AG09319 (cell line): ENCODE measurements around the gene CHST11.

Source experiments
- DNase-seq: peaks from one replicate; pipeline ENCODE4 v3.0.0-alpha.2; 2010; ENCODE audit warnings: low read depth; ENCODE audit errors: extremely low read depth
- TF ChIP-seq, protein P1 (sequence below): IDR thresholded peaks from 2 replicates; pipeline ENCODE4 v1.5.1; 2011; ENCODE audit warnings: low read depth, mild to moderate bottlenecking, inconsistent platforms, low read length, moderate library complexity

The CHST11 gene

DNA sequence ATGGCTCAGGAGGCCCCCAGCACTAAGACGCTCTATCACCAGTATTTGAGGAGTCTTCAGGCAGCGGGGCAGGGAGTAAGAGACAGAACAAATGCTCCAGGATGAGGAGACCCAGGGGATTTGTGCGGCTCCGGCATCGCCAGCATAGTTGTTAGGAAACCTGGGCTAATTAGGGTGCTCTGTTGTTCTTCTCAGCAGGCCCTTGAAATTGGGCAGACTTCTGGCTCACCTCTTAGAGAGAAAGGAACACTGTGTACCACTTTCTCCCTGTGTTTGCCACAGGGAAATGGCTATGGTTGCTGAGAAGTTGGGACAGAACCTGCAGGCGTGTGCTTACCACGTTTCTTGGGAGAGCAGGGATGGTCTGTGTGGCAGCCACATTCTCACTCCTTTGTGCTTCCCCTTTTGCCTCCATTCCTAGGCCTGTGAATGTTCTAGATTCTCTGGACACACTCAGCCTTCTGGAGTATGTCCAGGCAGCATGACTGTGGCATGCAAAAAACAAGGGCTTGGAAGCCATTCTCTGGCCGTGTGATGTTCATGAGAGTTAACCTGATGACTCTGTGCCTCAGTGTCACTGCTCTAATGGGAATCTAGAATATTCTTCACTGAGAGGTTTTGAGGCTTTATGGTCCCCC lies 109.0 kb downstream of the CHST11 start:
- DNase-seq: no peak
- TF ChIP-seq, protein P1, sequence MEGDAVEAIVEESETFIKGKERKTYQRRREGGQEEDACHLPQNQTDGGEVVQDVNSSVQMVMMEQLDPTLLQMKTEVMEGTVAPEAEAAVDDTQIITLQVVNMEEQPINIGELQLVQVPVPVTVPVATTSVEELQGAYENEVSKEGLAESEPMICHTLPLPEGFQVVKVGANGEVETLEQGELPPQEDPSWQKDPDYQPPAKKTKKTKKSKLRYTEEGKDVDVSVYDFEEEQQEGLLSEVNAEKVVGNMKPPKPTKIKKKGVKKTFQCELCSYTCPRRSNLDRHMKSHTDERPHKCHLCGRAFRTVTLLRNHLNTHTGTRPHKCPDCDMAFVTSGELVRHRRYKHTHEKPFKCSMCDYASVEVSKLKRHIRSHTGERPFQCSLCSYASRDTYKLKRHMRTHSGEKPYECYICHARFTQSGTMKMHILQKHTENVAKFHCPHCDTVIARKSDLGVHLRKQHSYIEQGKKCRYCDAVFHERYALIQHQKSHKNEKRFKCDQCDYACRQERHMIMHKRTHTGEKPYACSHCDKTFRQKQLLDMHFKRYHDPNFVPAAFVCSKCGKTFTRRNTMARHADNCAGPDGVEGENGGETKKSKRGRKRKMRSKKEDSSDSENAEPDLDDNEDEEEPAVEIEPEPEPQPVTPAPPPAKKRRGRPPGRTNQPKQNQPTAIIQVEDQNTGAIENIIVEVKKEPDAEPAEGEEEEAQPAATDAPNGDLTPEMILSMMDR: no peak

DNA sequence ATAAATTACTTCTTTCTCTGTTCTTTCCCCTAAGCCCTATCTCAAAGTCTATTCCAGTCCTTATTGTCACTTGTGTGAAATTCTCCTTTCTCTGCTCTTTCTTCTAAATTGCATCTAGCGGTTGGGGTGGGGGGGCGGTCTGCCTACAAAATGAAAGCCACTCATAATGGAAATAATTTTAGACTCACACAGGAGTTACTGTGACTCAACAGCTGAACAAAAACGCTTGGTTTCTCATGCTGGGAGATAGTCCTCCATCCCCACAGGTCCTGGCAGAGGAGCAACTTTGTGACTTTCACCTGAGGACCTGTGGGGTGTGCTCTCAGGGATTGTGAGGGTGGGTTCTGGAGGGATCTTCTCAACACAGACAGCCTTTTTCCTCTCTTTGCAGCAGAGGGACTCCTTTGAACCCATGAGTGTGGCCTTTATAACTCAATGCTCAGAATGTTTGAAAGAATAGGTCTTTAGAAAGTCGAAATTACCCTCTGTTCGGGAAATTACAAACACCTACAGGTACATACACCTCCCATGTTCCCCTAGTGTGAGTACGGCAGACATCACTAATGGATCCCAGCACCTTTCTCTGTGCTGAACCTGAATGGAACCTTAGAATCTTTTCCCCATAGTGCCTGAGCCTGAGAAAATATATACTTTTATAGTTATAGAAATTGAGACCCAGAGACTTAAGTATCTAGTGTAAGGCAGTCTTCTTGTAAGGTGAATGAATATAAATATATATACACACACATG lies 109.7 kb downstream of the CHST11 start:
- DNase-seq: no peak
- TF ChIP-seq, protein P1: no peak

DNA sequence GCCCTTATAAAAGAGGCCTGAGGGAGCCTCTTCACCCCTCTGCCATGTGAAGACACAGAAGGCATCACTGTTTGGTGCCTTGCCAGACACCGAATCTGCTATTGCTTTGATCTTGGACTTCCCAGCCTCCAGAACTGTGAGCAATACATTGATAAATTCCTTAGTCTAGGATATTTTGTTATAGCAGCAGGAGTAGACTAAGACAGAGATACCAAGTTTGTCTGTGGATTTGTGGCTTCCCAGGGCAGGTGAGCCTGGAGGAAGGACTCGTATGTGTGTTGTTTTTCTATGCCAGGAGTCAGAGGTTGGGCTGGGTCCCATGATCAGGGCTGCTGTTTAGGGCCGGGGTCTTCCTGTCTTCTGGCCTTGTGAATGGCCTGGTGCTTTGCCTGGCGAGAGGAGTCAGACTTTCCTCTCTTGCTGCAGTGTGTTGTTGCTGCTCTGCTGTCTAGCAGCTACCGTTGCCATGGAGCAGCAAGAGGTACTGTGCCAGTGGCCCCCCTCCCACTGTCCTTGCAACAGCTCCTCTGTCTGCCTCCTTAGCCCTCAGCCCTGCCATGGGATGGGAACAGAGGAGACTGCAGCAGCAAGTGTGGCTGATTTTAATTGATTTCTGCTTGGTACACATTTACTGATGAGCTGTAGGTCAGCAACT lies 111.2 kb downstream of the CHST11 start:
- TF ChIP-seq, protein P1: no peak
- no peak for DNase-seq

GRCh38 chr12:104568487-104568868 lies 111.7 kb downstream of the CHST11 start:
- no peak for DNase-seq
- TF ChIP-seq, protein P1: no peak

DNA sequence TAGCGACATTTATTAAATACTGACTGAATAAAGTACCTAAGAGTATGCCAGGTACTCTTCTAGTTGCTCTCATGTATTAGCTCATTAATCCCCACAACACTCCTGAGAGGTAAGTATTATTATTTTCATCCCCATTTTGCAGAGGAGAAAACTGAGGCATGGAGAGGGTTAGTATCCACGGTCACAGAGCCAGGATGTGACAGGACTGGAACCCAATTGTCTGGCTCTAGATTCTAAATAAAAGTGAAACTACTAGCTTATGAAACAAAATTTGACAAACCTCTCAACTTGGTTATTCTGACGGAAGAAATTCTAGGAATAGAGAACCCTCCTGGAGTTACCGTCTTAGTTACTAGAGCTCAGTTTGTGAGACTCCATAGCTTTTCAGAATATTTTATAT lies 112.2 kb downstream of the CHST11 start:
- TF ChIP-seq, protein P1: no peak
- DNase-seq: no peak

- DNase-seq: no peak
- TF ChIP-seq, protein P1: no peak
Observed at GRCh38 chr12:104569346-104570173, 112.8 kb downstream of the CHST11 start.
